ENCODE measurements around the gene POU4F3. TPM values are rescaled to one million over a fixed set of nuclear protein-coding genes. Genes with fewer than 3 reads are reported as not detected.
"Not testable (repeated sequence)": the region's sequence is repeated elsewhere in the genome, so short reads cannot be mapped to it uniquely, and the experiment has no call there.

Gene POU4F3
- total and polyA plus RNA-seq, 2 donors from 2014 or later = 0.13 TPM; not detected in 1

GRCh38 chr5:146296245-146296644, 42.4 kb upstream of the POU4F3 start:
- no peaks in the 10 kb centered on the region for H3K36me3 ChIP-seq (ENCODE audit: control insufficient read depth in 2 of 3, insufficient read depth in 3 of 3, low read length in 3 of 3)
- H3K9me3 ChIP-seq (ENCODE audit: control insufficient read depth in 2 of 3, insufficient read depth in 1 of 3, low read length in 3 of 3) = no peaks in the 10 kb centered on the region
- intact Hi-C loops (cut with DNase I) = no loop called here
- no peak overlapping the region for H3K27ac ChIP-seq (ENCODE audit: low read depth in 2 of 2, low read length in 2 of 2)
- H3K9ac ChIP-seq (ENCODE audit: low read length in 3 of 3) = no peak overlapping the region
- no peaks in the 10 kb centered on the region for H3K27me3 ChIP-seq (ENCODE audit: control insufficient read depth, insufficient read depth, low read length)
- no peak overlapping the region for H3K4me3 ChIP-seq (ENCODE audit: low read length in 3 of 3)
- no peak for FAIRE-seq
- H3K4me1 ChIP-seq (ENCODE audit: control insufficient read depth in 2 of 3, insufficient read depth in 2 of 3, low read depth in 1 of 3, low read length in 3 of 3) = no peaks in the 10 kb centered on the region
- TF ChIP-seq CTCF (IDR thresholded peaks at IDR 0.05; ENCODE audit: borderline replicate concordance, extremely low read depth, insufficient read depth) = no peak
- DNase-seq = no peak

GRCh38 chr5:146298920-146299319, 39.7 kb upstream of the POU4F3 start:
- H3K36me3 ChIP-seq (ENCODE audit: control insufficient read depth in 2 of 3, insufficient read depth in 3 of 3, low read length in 3 of 3); intact Hi-C loops (cut with DNase I); DNase-seq; H3K4me3 ChIP-seq (ENCODE audit: low read length in 3 of 3); H3K27me3 ChIP-seq (ENCODE audit: control insufficient read depth, insufficient read depth, low read length); H3K4me1 ChIP-seq (ENCODE audit: control insufficient read depth in 2 of 3, insufficient read depth in 2 of 3, low read depth in 1 of 3, low read length in 3 of 3); H3K9me3 ChIP-seq (ENCODE audit: control insufficient read depth in 2 of 3, insufficient read depth in 1 of 3, low read length in 3 of 3); H3K9ac ChIP-seq (ENCODE audit: low read length in 3 of 3); H3K27ac ChIP-seq (ENCODE audit: low read depth in 2 of 2, low read length in 2 of 2); FAIRE-seq: not testable (repeated sequence)

- no peaks in the 10 kb centered on the region for H3K9me3 ChIP-seq (ENCODE audit: control insufficient read depth in 2 of 3, insufficient read depth in 1 of 3, low read length in 3 of 3)
- no peak for TF ChIP-seq CTCF (IDR thresholded peaks at IDR 0.05; ENCODE audit: borderline replicate concordance, extremely low read depth, insufficient read depth)
- FAIRE-seq = no peak
Observed at GRCh38 chr5:146301626-146302025, 37.0 kb upstream of the POU4F3 start.

GRCh38 chr5:146302406-146302805, 36.2 kb upstream of the POU4F3 start:
- FAIRE-seq = no peak
- no peak for TF ChIP-seq CTCF (IDR thresholded peaks at IDR 0.05; ENCODE audit: borderline replicate concordance, extremely low read depth, insufficient read depth)

More at GRCh38 chr5:146301626-146302025, 37.0 kb upstream of the POU4F3 start:
- Histone ChIP-seq H3K4me3 (ENCODE audit: low read length in 3 of 3) (no peak overlapping the region), H3K27ac (ENCODE audit: low read depth in 2 of 2, low read length in 2 of 2) (no peak overlapping the region), H3K9ac (ENCODE audit: low read length in 3 of 3) (no peak overlapping the region), H3K27me3 (ENCODE audit: control insufficient read depth, insufficient read depth, low read length) (no peaks in the 10 kb centered on the region), H3K36me3 (ENCODE audit: control insufficient read depth in 2 of 3, insufficient read depth in 3 of 3, low read length in 3 of 3) (no peaks in the 10 kb centered on the region), H3K4me1 (ENCODE audit: control insufficient read depth in 2 of 3, insufficient read depth in 2 of 3, low read depth in 1 of 3, low read length in 3 of 3) (no peaks in the 10 kb centered on the region)
- DNase-seq = no peak
- intact Hi-C loops (cut with DNase I) = no loop called here

More at GRCh38 chr5:146302406-146302805, 36.2 kb upstream of the POU4F3 start:
- no peaks in the 10 kb centered on the region for H3K4me1 ChIP-seq (ENCODE audit: control insufficient read depth in 2 of 3, insufficient read depth in 2 of 3, low read depth in 1 of 3, low read length in 3 of 3)
- no peak overlapping the region for H3K9ac ChIP-seq (ENCODE audit: low read length in 3 of 3)
- H3K9me3 ChIP-seq (ENCODE audit: control insufficient read depth in 2 of 3, insufficient read depth in 1 of 3, low read length in 3 of 3) = no peaks in the 10 kb centered on the region
- H3K4me3 ChIP-seq (ENCODE audit: low read length in 3 of 3) = no peak overlapping the region
- intact Hi-C loops (cut with DNase I) = no loop called here
- no peaks in the 10 kb centered on the region for H3K36me3 ChIP-seq (ENCODE audit: control insufficient read depth in 2 of 3, insufficient read depth in 3 of 3, low read length in 3 of 3)
- H3K27ac ChIP-seq (ENCODE audit: low read depth in 2 of 2, low read length in 2 of 2) = no peak overlapping the region
- H3K27me3 ChIP-seq (ENCODE audit: control insufficient read depth, insufficient read depth, low read length) = no peaks in the 10 kb centered on the region
- DNase-seq = peak in 1 of 5 donors; percentile 29

Data from kidney (tissue), 14 donors.